ENCODE data around the gene GRIN2A. TPM values are rescaled to one million over a fixed set of nuclear protein-coding genes. Genes with fewer than 3 reads are reported as not detected.

The GRIN2A gene
- total and polyA plus RNA-seq, 8 donors = 0.03 to 0.96 (median 0.26) TPM

- ATAC-seq = no peak
- Histone ChIP-seq H3K9me3 (no peaks in the 10 kb centered on the region), H3K36me3 (no peaks in the 10 kb centered on the region), H3K27ac (no peak overlapping the region), H3K4me3 (no peak overlapping the region), H3K4me1 (no peaks in the 10 kb centered on the region), H3K27me3 (no peaks in the 10 kb centered on the region)
- intact Hi-C loops (cut with DNase I) = no loop called here
- no peak for TF ChIP-seq CTCF (IDR thresholded peaks at IDR 0.05)
- no peak for DNase-seq
Observed at GRCh38 chr16:9850817-9851216, 331.4 kb downstream of the GRIN2A start.

GRCh38 chr16:9849697-9850245 lies 332.5 kb downstream of the GRIN2A start:
- Histone ChIP-seq H3K27ac (no peak overlapping the region), H3K27me3 (no peaks in the 10 kb centered on the region), H3K4me1 (no peaks in the 10 kb centered on the region), H3K36me3 (no peaks in the 10 kb centered on the region), H3K4me3 (no peak overlapping the region), H3K9me3 (no peaks in the 10 kb centered on the region)
- ATAC-seq = no peak
- intact Hi-C loops (cut with DNase I) = no loop called here
- TF ChIP-seq CTCF (IDR thresholded peaks at IDR 0.05) = no peak
- DNase-seq = peak in 1 of 4 donors; percentile 26

GRCh38 chr16:9847146-9847545 lies 335.1 kb downstream of the GRIN2A start:
- intact Hi-C loops (cut with DNase I) = no loop called here
- no peaks in the 10 kb centered on the region for H3K36me3 ChIP-seq
- H3K4me1 ChIP-seq = no peaks in the 10 kb centered on the region
- DNase-seq = no peak
- no peak overlapping the region for H3K4me3 ChIP-seq
- ATAC-seq = no peak
- no peak overlapping the region for H3K27ac ChIP-seq
- H3K9me3 ChIP-seq = no peaks in the 10 kb centered on the region
- TF ChIP-seq CTCF (IDR thresholded peaks at IDR 0.05) = no peak
- no peaks in the 10 kb centered on the region for H3K27me3 ChIP-seq

GRCh38 chr16:9846362-9847099 lies 335.7 kb downstream of the GRIN2A start:
- ATAC-seq (no peak), DNase-seq (no peak)
- Histone ChIP-seq H3K27me3 (no peaks in the 10 kb centered on the region), H3K27ac (no peak overlapping the region), H3K36me3 (no peaks in the 10 kb centered on the region), H3K4me3 (no peak overlapping the region), H3K4me1 (no peaks in the 10 kb centered on the region), H3K9me3 (no peaks in the 10 kb centered on the region)
- no peak for TF ChIP-seq CTCF (IDR thresholded peaks at IDR 0.05)
- intact Hi-C loops (cut with DNase I) = no loop called here

- Histone ChIP-seq H3K36me3 (no peaks in the 10 kb centered on the region), H3K27me3 (no peaks in the 10 kb centered on the region), H3K4me3 (no peak overlapping the region), H3K9me3 (no peaks in the 10 kb centered on the region), H3K27ac (no peak overlapping the region), H3K4me1 (no peaks in the 10 kb centered on the region)
- ATAC-seq = no peak
- no peak for TF ChIP-seq CTCF (IDR thresholded peaks at IDR 0.05)
- intact Hi-C loops (cut with DNase I) = no loop called here
- DNase-seq = no peak
Observed at GRCh38 chr16:9845661-9846361, 336.4 kb downstream of the GRIN2A start.

Data from left lung (tissue), 10 donors.